ENCODE data around the gene PSMD10.

The PSMD10 gene

DNA sequence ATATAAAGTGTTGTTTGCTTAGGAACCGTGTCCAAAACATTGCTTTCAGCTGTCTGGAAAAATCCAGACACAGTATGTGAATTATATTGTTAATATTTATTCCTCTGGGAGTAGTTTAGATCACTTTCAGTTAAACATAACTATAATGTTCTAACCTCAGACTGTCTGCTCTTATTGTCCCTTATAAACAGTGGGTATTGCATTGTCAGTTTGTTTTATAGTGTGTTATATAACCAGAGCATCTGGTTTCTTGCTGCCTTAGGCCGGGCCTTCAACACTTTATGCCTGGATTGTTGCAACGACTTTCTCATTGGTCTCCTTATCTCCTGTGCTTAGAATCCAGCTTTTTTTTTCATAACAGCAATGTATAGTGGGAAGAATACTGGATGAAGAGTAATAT lies 26.6 kb upstream of the PSMD10 start:
- no peak overlapping the region for H3K9ac ChIP-seq (ENCODE audit: low read length)
- H2AFZ ChIP-seq (ENCODE audit: low read length) = no peak overlapping the region
- no peaks in the 10 kb centered on the region for H4K20me1 ChIP-seq (ENCODE audit: insufficient read depth, low read length)
- H3K4me3 ChIP-seq (ENCODE audit: low read length) = no peak overlapping the region
- no peak overlapping the region for H3K4me2 ChIP-seq (ENCODE audit: low read depth, low read length)
- no peaks in the 10 kb centered on the region for H3K9me3 ChIP-seq (replicated peaks; ENCODE audit: insufficient read depth, low read length)
- no peak for DNase-seq
- no peaks in the 10 kb centered on the region for H3K9me2 ChIP-seq (replicated peaks; ENCODE audit: insufficient read depth, low read length)
- no peaks in the 10 kb centered on the region for H3K79me2 ChIP-seq (ENCODE audit: low read length)
- TF ChIP-seq EZH2phosphoT487 (IDR thresholded peaks at IDR 0.05; ENCODE audit: low read length) (no peak), EZH2 (optimal IDR thresholded peaks at IDR 0.05; ENCODE audit: low read depth, low read length) (no peak)
- TF ChIP-seq, protein P1, sequence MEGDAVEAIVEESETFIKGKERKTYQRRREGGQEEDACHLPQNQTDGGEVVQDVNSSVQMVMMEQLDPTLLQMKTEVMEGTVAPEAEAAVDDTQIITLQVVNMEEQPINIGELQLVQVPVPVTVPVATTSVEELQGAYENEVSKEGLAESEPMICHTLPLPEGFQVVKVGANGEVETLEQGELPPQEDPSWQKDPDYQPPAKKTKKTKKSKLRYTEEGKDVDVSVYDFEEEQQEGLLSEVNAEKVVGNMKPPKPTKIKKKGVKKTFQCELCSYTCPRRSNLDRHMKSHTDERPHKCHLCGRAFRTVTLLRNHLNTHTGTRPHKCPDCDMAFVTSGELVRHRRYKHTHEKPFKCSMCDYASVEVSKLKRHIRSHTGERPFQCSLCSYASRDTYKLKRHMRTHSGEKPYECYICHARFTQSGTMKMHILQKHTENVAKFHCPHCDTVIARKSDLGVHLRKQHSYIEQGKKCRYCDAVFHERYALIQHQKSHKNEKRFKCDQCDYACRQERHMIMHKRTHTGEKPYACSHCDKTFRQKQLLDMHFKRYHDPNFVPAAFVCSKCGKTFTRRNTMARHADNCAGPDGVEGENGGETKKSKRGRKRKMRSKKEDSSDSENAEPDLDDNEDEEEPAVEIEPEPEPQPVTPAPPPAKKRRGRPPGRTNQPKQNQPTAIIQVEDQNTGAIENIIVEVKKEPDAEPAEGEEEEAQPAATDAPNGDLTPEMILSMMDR (IDR thresholded peaks at IDR 0.05; ENCODE audit: low read length) = no peak
- no peaks in the 10 kb centered on the region for H3K4me1 ChIP-seq (ENCODE audit: low read length)
- H3K27me3 ChIP-seq (replicated peaks; ENCODE audit: insufficient read depth, low read length) = no peaks in the 10 kb centered on the region
- no peak overlapping the region for H3K27ac ChIP-seq (ENCODE audit: low read length)
- H3F3A ChIP-seq (ENCODE audit: insufficient read depth, low read length) = no peaks in the 10 kb centered on the region
- no peaks in the 10 kb centered on the region for H3K36me3 ChIP-seq (replicated peaks; ENCODE audit: insufficient read depth, low read length)

DNA sequence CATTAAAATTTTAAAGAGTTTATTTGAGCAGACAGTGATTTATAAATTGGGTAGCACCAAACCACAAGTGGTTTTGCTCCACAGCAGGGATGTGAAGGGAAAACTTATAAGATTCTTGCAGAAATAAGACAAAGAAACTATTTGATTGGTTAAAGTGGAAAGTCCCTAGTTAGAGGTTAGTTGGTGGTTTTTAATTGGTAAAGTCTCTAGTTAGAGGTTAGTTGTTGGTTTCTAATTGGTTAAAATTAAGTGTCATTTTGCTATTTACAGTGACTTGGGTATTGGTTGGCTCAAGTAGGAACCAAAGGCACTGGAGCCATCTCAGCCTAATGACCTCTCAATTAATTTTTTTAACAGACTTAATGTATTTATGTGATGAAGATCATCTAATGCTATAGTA lies 23.2 kb upstream of the PSMD10 start:
- Histone ChIP-seq H3K4me2 (ENCODE audit: low read depth, low read length) (no peak overlapping the region), H3K9me2 (replicated peaks; ENCODE audit: insufficient read depth, low read length) (no peaks in the 10 kb centered on the region), H3K79me2 (ENCODE audit: low read length) (no peaks in the 10 kb centered on the region; the same call in 1 of the 2 replicates), H3F3A (ENCODE audit: insufficient read depth, low read length) (no peaks in the 10 kb centered on the region), H2AFZ (ENCODE audit: low read length) (no peak overlapping the region), H3K4me3 (ENCODE audit: low read length) (no peak overlapping the region), H3K27me3 (replicated peaks; ENCODE audit: insufficient read depth, low read length) (no peaks in the 10 kb centered on the region), H3K9me3 (replicated peaks; ENCODE audit: insufficient read depth, low read length) (no peaks in the 10 kb centered on the region), H3K4me1 (ENCODE audit: low read length) (no peaks in the 10 kb centered on the region), H3K36me3 (replicated peaks; ENCODE audit: insufficient read depth, low read length) (no peaks in the 10 kb centered on the region), H3K9ac (ENCODE audit: low read length) (no peak overlapping the region), H4K20me1 (ENCODE audit: insufficient read depth, low read length) (no peaks in the 10 kb centered on the region), H3K27ac (ENCODE audit: low read length) (no peak overlapping the region)
- no peak for DNase-seq
- TF ChIP-seq EZH2phosphoT487 (IDR thresholded peaks at IDR 0.05; ENCODE audit: low read length) = no peak
- TF ChIP-seq EZH2 (optimal IDR thresholded peaks at IDR 0.05; ENCODE audit: low read depth, low read length) = no peak
- TF ChIP-seq, protein P1 (IDR thresholded peaks at IDR 0.05; ENCODE audit: low read length) = no peak

DNA sequence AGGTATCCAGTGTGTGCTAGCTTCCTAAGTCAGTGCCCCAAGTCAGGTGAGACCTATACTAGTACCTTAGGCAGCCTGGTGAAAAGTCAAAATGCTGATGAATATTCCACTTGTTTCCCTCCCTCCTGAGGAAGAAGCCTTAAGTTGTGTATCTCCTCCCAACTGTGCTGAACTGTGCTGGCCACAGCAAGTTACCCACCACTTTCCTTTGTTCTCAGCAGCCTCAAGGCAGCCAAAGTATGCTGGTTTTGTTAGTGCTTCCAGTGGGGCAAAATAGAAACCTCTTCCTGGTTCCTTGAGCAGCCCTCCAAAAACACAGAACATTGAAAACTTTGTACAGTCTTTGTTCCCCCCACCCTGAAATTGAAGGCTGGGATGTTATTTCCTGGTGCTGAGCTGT lies 14.1 kb upstream of the PSMD10 start:
- no peaks in the 10 kb centered on the region for H3K36me3 ChIP-seq (replicated peaks; ENCODE audit: insufficient read depth, low read length)
- no peaks in the 10 kb centered on the region for H3K9me3 ChIP-seq (replicated peaks; ENCODE audit: insufficient read depth, low read length)
- no peak overlapping the region for H2AFZ ChIP-seq (ENCODE audit: low read length)
- no peaks in the 10 kb centered on the region for H4K20me1 ChIP-seq (ENCODE audit: insufficient read depth, low read length)
- H3F3A ChIP-seq (ENCODE audit: insufficient read depth, low read length) = no peaks in the 10 kb centered on the region
- H3K79me2 ChIP-seq (ENCODE audit: low read length) = peaks cover 3% of the 10 kb centered on the region
- no peak for DNase-seq
- no peak overlapping the region for H3K4me2 ChIP-seq (ENCODE audit: low read depth, low read length)
- H3K27ac ChIP-seq (ENCODE audit: low read length) = no peak overlapping the region
- no peak overlapping the region for H3K9ac ChIP-seq (ENCODE audit: low read length)
- H3K4me3 ChIP-seq (ENCODE audit: low read length) = no peak overlapping the region
- no peaks in the 10 kb centered on the region for H3K9me2 ChIP-seq (replicated peaks; ENCODE audit: insufficient read depth, low read length)
- no peaks in the 10 kb centered on the region for H3K27me3 ChIP-seq (replicated peaks; ENCODE audit: insufficient read depth, low read length)
- H3K4me1 ChIP-seq (ENCODE audit: low read length) = no peaks in the 10 kb centered on the region
- no peak for TF ChIP-seq EZH2phosphoT487 (IDR thresholded peaks at IDR 0.05; ENCODE audit: low read length)
- TF ChIP-seq EZH2 (optimal IDR thresholded peaks at IDR 0.05; ENCODE audit: low read depth, low read length) = no peak
- TF ChIP-seq, protein P1 (IDR thresholded peaks at IDR 0.05; ENCODE audit: low read length) = no peak

Data from MM.1S (cell line).